HepG2 (cell line): Measurements from ENCODE around the gene PTPRH. TPM values are rescaled to one million over a fixed set of nuclear protein-coding genes. Genes with fewer than 3 reads are reported as not detected.

ENCODE experiments used
- CREM ChIP-seq, 2 experiments: sonication (generic) in 1 of 2; formaldehyde crosslinking in 1 of 2; IDR thresholded peaks; 2 replicates each; pipeline versions ENCODE4 v1.4.0 to v1.6.1; 2016 to 2020; ENCODE audit warnings: antibody characterized with exemption in 1 of 2, mild to moderate bottlenecking in 1 of 2, missing genetic modification reagents in 1 of 2
- FOXA3 ChIP-seq: IDR thresholded peaks from 2 replicates; pipeline ENCODE4 v1.6.1; 2016; ENCODE audit warnings: missing genetic modification reagents, missing compliant biosample characterization
- HNF4G ChIP-seq, 2 experiments: sonication (generic) in 1 of 2; formaldehyde crosslinking in 1 of 2; IDR thresholded peaks; 2 replicates each; pipeline versions ENCODE4 v1.4.0 to v1.6.1; 2011 to 2020; ENCODE audit warnings: borderline replicate concordance in 2 of 2, low read depth in 2 of 2, mild to moderate bottlenecking in 2 of 2, low read length in 1 of 2, missing genetic modification reagents in 1 of 2, moderate library complexity in 1 of 2
- MED1 ChIP-seq: sonication (generic); formaldehyde crosslinking; IDR thresholded peaks from 2 replicates; pipeline ENCODE4 v1.4.0; 2020; ENCODE audit warnings: missing genetic modification reagents
- PAF1 ChIP-seq: IDR thresholded peaks from 2 replicates; pipeline ENCODE4 v1.6.1; 2016; ENCODE audit warnings: missing genetic modification reagents, missing compliant biosample characterization
- PHF21A ChIP-seq: sonication (generic); formaldehyde crosslinking; IDR thresholded peaks from 2 replicates; pipeline ENCODE4 v1.5.0; 2020; ENCODE audit warnings: mild to moderate bottlenecking, missing genetic modification reagents
- RXRB ChIP-seq: IDR thresholded peaks from 2 replicates; pipeline ENCODE4 v1.6.1; 2016; ENCODE audit warnings: borderline replicate concordance, missing genetic modification reagents, missing compliant biosample characterization
- ZBED4 ChIP-seq: sonication (generic); formaldehyde crosslinking; IDR thresholded peaks from 2 replicates; pipeline ENCODE4 v1.4.0; 2020; ENCODE audit warnings: missing genetic modification reagents, borderline replicate concordance
- ZBTB39 ChIP-seq: sonication (generic); formaldehyde crosslinking; IDR thresholded peaks from 2 replicates; pipeline ENCODE4 v1.5.0; 2020; ENCODE audit warnings: missing genetic modification reagents
- ZFP62 ChIP-seq: sonication (generic); formaldehyde crosslinking; IDR thresholded peaks from 2 replicates; pipeline ENCODE4 v1.4.0; 2020; ENCODE audit warnings: missing genetic modification reagents
- ZFYVE20 ChIP-seq: sonication (generic); formaldehyde crosslinking; IDR thresholded peaks from 2 replicates; pipeline ENCODE4 v1.8.0; 2023; ENCODE audit warnings: low read depth, mild to moderate bottlenecking, moderate library complexity, missing genetic modification reagents, borderline replicate concordance
- ZNF18 ChIP-seq: sonication (generic); formaldehyde crosslinking; IDR thresholded peaks from 2 replicates; pipeline ENCODE4 v1.8.0; 2022; ENCODE audit warnings: mild to moderate bottlenecking, missing genetic modification reagents; ENCODE audit not compliant: insufficient replicate concordance
- ZNF260 ChIP-seq: sonication (generic); formaldehyde crosslinking; IDR thresholded peaks from 2 replicates; pipeline ENCODE4 v1.4.0; 2020; ENCODE audit warnings: missing genetic modification reagents, low read depth, mild to moderate bottlenecking, borderline replicate concordance
- ZNF460 ChIP-seq: sonication (generic); formaldehyde crosslinking; IDR thresholded peaks from 2 replicates; pipeline ENCODE4 v1.5.1; 2020; ENCODE audit warnings: missing genetic modification reagents, mild to moderate bottlenecking, borderline replicate concordance
- ZNF841 ChIP-seq: sonication (generic); formaldehyde crosslinking; IDR thresholded peaks from 2 replicates; pipeline ENCODE4 v1.8.1; 2023; ENCODE audit warnings: missing genetic modification reagents, borderline replicate concordance
- ZNF850 ChIP-seq: sonication (generic); formaldehyde crosslinking; conservative IDR thresholded peaks from 2 replicates; pipeline ENCODE4 v1.9.0; 2021; ENCODE audit warnings: mild to moderate bottlenecking, missing genetic modification reagents
- ZSCAN22 ChIP-seq: sonication (generic); formaldehyde crosslinking; IDR thresholded peaks from 2 replicates; pipeline ENCODE4 v1.4.0; 2020; ENCODE audit warnings: mild to moderate bottlenecking, missing genetic modification reagents
- polyA plus RNA-seq, 8 experiments: library from polyadenylated mRNA; depleted of rRNA in 3 of 8; stranded (reverse) in 7 of 8; unstranded in 1 of 8; fragments of >200 nt; fragmentation: Illumina TruSeq in 4 of 8; extraction: Trizol in 4 of 8; gene quantifications; 2 replicates each; pipeline versions ENCODE4 v1.2.1 to v1.2.3, GENCODE V29; 2011 to 2016; ENCODE audit warnings: low read depth in 4 of 8, missing spikeins in 1 of 8, mixed read lengths in 1 of 8; ENCODE audit not compliant: insufficient read depth in 1 of 8
- total RNA-seq, 5 experiments: library from RNA; depleted of rRNA; stranded (reverse); fragments of >200 nt; fragmentation: Illumina TruSeq; extraction: Trizol; gene quantifications; 2 replicates each; pipeline ENCODE4 v1.2.3, GENCODE V29; 2016; ENCODE audit warnings: low read depth in 1 of 5
- TF ChIP-seq, protein P1 (sequence below): sonication (generic); formaldehyde crosslinking; IDR thresholded peaks from 2 replicates; pipeline ENCODE4 v1.4.0; 2020; ENCODE audit warnings: mild to moderate bottlenecking, missing genetic modification reagents

Gene PTPRH
- total and polyA plus RNA-seq, 2 of the 13 experiments (the other 11 are each of a cell fraction or from before 2014, with no cell fraction given): 14.7 to 125 TPM

DNA sequence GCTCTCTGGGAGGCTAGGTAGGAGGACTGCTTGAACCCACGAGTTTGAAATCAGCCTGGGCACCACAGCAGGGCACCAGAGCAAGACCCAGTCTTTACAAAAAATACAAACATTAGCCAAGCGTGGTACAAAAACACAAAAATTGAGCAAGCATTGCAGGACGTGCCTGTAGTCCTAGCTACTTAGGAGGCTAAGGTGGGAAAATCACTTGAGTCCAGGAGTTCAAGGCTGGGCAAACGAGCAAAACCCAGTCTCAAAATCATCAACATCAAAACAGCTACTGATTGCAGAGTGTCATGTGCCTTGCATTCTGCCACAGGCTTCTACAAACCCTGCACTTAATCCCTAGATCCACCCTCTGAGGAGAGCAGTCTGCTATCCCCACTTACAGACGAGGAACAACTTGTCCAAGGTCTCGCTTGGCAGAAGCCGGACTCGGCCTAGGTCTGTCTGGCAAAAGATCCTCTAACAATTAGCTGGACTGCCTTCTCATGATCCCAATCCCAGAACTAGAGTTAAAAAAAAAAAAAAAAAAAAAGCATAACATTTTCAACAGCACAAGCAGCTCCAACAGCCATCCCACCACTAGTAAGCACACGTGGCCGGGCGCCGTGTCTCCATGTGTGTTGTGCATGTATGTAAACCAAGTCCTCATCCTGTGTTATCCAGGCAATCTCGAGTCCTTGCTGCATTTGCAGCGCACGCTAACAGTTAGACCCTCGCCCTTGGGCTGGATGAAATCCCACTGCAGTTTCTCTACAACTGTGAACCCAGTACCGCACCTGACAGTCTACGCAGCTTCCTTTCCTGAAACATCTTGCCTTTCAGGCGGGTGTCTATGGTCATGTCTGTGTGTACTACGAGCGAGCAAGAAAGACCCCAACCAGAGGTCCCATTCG is 47.5 kb upstream of the PTPRH start (continued):
- TF ChIP-seq, protein P1, sequence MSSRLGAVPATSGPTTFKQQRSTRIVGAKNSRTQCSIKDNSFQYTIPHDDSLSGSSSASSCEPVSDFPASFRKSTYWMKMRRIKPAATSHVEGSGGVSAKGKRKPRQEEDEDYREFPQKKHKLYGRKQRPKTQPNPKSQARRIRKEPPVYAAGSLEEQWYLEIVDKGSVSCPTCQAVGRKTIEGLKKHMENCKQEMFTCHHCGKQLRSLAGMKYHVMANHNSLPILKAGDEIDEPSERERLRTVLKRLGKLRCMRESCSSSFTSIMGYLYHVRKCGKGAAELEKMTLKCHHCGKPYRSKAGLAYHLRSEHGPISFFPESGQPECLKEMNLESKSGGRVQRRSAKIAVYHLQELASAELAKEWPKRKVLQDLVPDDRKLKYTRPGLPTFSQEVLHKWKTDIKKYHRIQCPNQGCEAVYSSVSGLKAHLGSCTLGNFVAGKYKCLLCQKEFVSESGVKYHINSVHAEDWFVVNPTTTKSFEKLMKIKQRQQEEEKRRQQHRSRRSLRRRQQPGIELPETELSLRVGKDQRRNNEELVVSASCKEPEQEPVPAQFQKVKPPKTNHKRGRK: no peak
- peak; percentile 19; the same call in 1 of the 2 replicates for TF ChIP-seq ZBED4 (CRISPR knock-in tag)
- no peak for TF ChIP-seq ZFP62 (CRISPR knock-in tag)
- no peak for TF ChIP-seq ZBTB39 (CRISPR knock-in tag)
- TF ChIP-seq HNF4G (IDR thresholded peaks at IDR 0.05; ENCODE audit: borderline replicate concordance, low read depth, low read length): peak; percentile 33; the same call in 1 of the 2 replicates
- TF ChIP-seq HNF4G (CRISPR knock-in tag; IDR thresholded peaks at IDR 0.05; ENCODE audit: borderline replicate concordance, low read depth): no peak
- peak; percentile 59; the same call in 1 of the 2 replicates for TF ChIP-seq FOXA3 (CRISPR knock-in tag)
- no peak for TF ChIP-seq ZNF841 (CRISPR knock-in tag)
- TF ChIP-seq MED1 (CRISPR knock-in tag): peak; percentile 90
- TF ChIP-seq ZNF18: peak; percentile 44
- TF ChIP-seq ZNF850 (CRISPR knock-in tag): no peak
- TF ChIP-seq ZNF460 (CRISPR knock-in tag): no peak
- 0 out of 2 replicates have a peak, but pooled peaks have one; percentile 54 for TF ChIP-seq PHF21A (CRISPR knock-in tag)
- no peak for TF ChIP-seq ZNF260 (CRISPR knock-in tag)
- TF ChIP-seq ZSCAN22 (CRISPR knock-in tag): 0 out of 2 replicates have a peak, but pooled peaks have one; percentile 16
- peak; percentile 45; the same call in 1 of the 2 replicates for TF ChIP-seq CREM (IDR thresholded peaks at IDR 0.05)
- no peak for TF ChIP-seq CREM (CRISPR knock-in tag; IDR thresholded peaks at IDR 0.05)
- TF ChIP-seq RXRB (CRISPR knock-in tag): peak; percentile 77
- TF ChIP-seq PAF1 (CRISPR knock-in tag): no peak
- TF ChIP-seq ZFYVE20 (CRISPR knock-in tag): no peak
